Thoracic aorta (tissue), 2 donors: Measurements from ENCODE around the gene MBNL1. TPM values are rescaled to one million over a fixed set of nuclear protein-coding genes. Genes with fewer than 3 reads are reported as not detected.

ENCODE experiments used
- ATAC-seq: fragments of 150-250 bp; one replicate; pipeline ENCODE4 v1.8.0; 2017; ENCODE audit warnings: low read depth; ENCODE audit not compliant: insufficient number of reproducible peaks, low FRiP score
- DNase-seq: peaks from one replicate; pipeline ENCODE4 v3.0.0-alpha.2; 2020; ENCODE audit warnings: low spot score
- H3K27ac ChIP-seq, 2 donors: fragments of 200-600 bp; sonication (generic); 1 replicate in 1 of 2; 2 replicates in 1 of 2; pipeline ENCODE4 v1.5.1; 2016; ENCODE audit warnings: mild to moderate bottlenecking in 2 of 2, moderate library complexity in 2 of 2
- H3K27me3 ChIP-seq: fragments of 200-600 bp; sonication (generic); replicated peaks from 2 replicates; pipeline ENCODE4 v1.6.0; 2016; ENCODE audit warnings: mild to moderate bottlenecking; ENCODE audit not compliant: insufficient read depth
- H3K36me3 ChIP-seq: fragments of 200-600 bp; sonication (generic); one replicate; pipeline ENCODE4 v1.5.1; 2016
- H3K4me1 ChIP-seq, 2 donors: fragments of 200-600 bp; sonication (generic); 1 replicate in 1 of 2; 2 replicates in 1 of 2; pipeline versions ENCODE4 v1.5.1 to v1.6.0; 2016; ENCODE audit warnings: low read depth in 2 of 2, mild to moderate bottlenecking in 1 of 2; ENCODE audit not compliant: control insufficient read depth in 1 of 2
- H3K4me3 ChIP-seq: fragments of 200-600 bp; sonication (generic); 2 replicates; pipeline ENCODE4 v1.5.1; 2016; ENCODE audit warnings: mild to moderate bottlenecking
- H3K9me3 ChIP-seq: fragments of 200-600 bp; sonication (generic); 2 replicates; pipeline ENCODE4 v1.5.1; 2016
- total RNA-seq, 2 donors: library from RNA; depleted of rRNA; stranded (reverse); fragments of >200 nt; gene quantifications; one replicate each; pipeline versions ENCODE4 v1.1.0 to v1.2.3, GENCODE V29; 2016
- TF ChIP-seq, protein P1 (sequence below): fragments of 200-600 bp; sonication (generic); IDR thresholded peaks from one replicate; pipeline ENCODE4 v1.5.1; 2019; ENCODE audit warnings: antibody characterized with exemption

The MBNL1 gene
- total RNA-seq, 2 donors from 2014 or later: 783 to 1,062 TPM

DNA sequence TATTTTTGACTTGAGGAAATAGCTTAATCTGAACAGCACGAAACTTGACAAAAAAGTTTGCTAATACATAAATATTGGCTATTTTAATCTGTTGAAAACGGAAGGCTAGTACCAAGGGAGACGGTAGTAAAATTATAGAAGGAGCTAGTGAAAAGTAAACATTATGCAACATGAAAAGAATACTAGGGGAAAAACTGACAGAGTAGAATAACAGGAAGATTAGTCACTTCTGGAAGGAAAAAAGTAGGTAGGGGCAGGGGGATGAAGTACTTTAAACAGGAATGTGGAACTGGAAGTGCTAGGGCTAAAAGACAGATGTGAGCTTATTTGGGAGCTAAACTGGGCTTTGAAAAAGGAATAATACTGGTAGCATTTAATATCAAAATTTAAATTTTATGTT, 60.1 kb downstream of the MBNL1 start:
- DNase-seq (no peak), ATAC-seq (peak; percentile 54)
- Histone ChIP-seq H3K4me3 (peak overlapping the region; percentile 28), H3K4me1 (peaks cover 73 to 83% of the 10 kb centered on the region in 2 donors), H3K27ac (peak overlapping the region; percentile 87 to 88), H3K36me3 (peaks cover 3% of the 10 kb centered on the region), H3K9me3 (peaks cover 5% of the 10 kb centered on the region), H3K27me3 (no peaks in the 10 kb centered on the region)
- TF ChIP-seq, protein P1, sequence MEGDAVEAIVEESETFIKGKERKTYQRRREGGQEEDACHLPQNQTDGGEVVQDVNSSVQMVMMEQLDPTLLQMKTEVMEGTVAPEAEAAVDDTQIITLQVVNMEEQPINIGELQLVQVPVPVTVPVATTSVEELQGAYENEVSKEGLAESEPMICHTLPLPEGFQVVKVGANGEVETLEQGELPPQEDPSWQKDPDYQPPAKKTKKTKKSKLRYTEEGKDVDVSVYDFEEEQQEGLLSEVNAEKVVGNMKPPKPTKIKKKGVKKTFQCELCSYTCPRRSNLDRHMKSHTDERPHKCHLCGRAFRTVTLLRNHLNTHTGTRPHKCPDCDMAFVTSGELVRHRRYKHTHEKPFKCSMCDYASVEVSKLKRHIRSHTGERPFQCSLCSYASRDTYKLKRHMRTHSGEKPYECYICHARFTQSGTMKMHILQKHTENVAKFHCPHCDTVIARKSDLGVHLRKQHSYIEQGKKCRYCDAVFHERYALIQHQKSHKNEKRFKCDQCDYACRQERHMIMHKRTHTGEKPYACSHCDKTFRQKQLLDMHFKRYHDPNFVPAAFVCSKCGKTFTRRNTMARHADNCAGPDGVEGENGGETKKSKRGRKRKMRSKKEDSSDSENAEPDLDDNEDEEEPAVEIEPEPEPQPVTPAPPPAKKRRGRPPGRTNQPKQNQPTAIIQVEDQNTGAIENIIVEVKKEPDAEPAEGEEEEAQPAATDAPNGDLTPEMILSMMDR: no peak

DNA sequence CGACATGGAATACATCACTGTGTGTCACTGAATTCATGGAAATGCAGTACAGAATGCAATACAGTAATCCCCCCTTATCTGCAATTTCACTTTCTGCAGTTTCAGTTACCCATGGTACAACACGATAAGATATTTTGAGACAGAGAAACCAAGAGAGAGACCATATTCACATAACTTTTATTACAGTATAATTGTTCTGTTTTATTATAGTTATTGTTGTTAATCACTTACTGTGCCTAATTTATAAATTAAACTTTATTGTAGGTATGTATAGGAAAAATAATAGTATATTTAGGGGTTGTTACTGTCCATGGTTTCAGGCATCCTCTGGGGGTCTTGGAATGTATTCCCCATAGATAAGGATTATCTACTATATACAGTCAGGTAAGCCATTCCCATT, 61.8 kb downstream of the MBNL1 start:
- Histone ChIP-seq H3K27ac (peak overlapping the region; percentile 88 to 91), H3K9me3 (peaks cover 5% of the 10 kb centered on the region), H3K4me3 (peak overlapping the region; percentile 3), H3K36me3 (peaks cover 3% of the 10 kb centered on the region), H3K27me3 (no peaks in the 10 kb centered on the region), H3K4me1 (peaks cover 77 to 86% of the 10 kb centered on the region in 2 donors)
- DNase-seq (no peak), ATAC-seq (no peak)
- TF ChIP-seq, protein P1: no peak

DNA sequence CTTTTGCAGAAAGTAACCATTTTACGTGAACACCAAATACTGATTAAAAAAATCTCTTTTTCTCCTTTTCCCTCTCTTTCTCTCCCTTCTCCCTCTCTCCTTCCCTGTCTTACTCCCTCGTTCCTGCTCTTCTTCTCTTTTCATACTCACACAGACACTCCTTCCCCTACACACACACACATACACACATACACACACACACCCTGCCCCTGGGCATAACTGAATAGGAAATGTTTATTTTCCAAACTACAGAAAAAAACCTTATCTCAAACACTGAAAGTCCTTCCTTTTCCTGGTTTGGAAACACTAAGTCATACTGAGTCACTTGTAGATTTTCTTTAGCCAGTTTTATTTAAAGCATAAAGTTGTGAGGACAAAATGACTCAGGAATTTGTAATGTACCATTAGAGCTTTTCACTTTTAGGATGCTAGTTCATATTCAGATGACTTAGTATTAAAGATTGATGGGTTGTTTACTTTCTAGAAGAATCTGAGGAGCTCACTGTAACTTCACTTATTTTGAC, 62.4 kb downstream of the MBNL1 start:
- peak overlapping the region; percentile 90 to 91 for H3K27ac ChIP-seq
- no peak for DNase-seq
- peaks cover 2% of the 10 kb centered on the region for H3K9me3 ChIP-seq
- no peaks in the 10 kb centered on the region for H3K27me3 ChIP-seq
- TF ChIP-seq, protein P1: no peak
- peak; percentile 85 for ATAC-seq
- H3K4me1 ChIP-seq: peaks cover 79 to 91% of the 10 kb centered on the region in 2 donors
- H3K4me3 ChIP-seq: peak overlapping the region; percentile 32
- H3K36me3 ChIP-seq: peaks cover 3% of the 10 kb centered on the region

DNA sequence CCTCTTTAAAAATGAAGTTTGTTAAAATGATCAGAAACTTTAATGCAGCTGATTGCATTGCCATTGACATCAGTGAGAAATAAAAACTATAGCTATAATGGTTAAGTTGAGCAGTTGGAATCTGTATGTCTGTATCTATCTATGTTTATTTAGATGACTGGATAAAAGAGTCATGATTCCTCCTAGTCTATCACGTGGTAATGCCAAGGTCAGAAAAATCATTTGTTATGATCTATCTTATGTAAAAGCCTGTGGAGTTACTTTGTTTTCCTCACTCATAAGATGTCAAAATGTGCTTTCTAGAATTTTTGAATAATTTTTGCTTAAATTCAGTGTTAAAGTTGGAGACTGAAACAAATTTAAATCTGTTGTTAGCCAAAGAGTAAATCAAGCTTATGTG, 63.3 kb downstream of the MBNL1 start:
- Histone ChIP-seq H3K9me3 (no peaks in the 10 kb centered on the region), H3K4me1 (peaks cover 78 to 97% of the 10 kb centered on the region in 2 donors), H3K27me3 (no peaks in the 10 kb centered on the region), H3K4me3 (peak overlapping the region; percentile 32), H3K27ac (peak overlapping the region; percentile 90 to 91), H3K36me3 (no peaks in the 10 kb centered on the region)
- ATAC-seq (no peak), DNase-seq (no peak)
- TF ChIP-seq, protein P1: no peak

DNA sequence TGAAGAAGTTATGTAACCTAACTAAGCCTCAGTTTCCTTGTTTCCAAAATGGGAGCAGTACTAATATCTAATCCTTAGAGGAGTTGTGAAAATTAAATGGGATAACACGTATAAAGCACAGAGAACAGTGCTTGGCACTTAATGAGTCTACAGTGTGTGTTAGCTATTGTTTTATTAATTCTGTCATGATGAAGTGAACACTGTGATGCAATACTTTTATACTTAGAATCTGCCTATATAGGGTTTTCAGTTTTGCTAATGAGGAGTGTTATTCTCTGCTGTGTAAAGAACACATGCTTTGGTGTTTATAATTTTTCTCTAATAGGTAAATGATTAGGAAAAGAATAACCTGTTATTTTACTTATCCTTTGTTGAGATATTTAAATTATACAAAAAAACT, 65.2 kb downstream of the MBNL1 start:
- Histone ChIP-seq H3K36me3 (no peaks in the 10 kb centered on the region), H3K4me1 (peaks cover 60 to 95% of the 10 kb centered on the region in 2 donors), H3K27ac (peak overlapping the region; percentile 90 to 91), H3K4me3 (no peak overlapping the region), H3K27me3 (no peaks in the 10 kb centered on the region), H3K9me3 (no peaks in the 10 kb centered on the region)
- ATAC-seq (no peak), DNase-seq (no peak)
- TF ChIP-seq, protein P1: no peak
